ENCODE data around the gene HACD2. TPM values are rescaled to one million over a fixed set of nuclear protein-coding genes. Genes with fewer than 3 reads are reported as not detected.

HACD2 gene
- total and polyA plus RNA-seq, 9 of the 15 experiments (the other 6 are each of a cell fraction or from before 2014, with no cell fraction given) = 1.3 to 10.5 (median 3.8) TPM

- CTCF ChIA-PET (ENCODE audit: low intra/inter-chr PET ratio) = no interaction called here
- in situ Hi-C loops (cut with MboI) = no loop called here
- POLR2A ChIA-PET = interaction anchor here (0.6 to 0.8 kb wide), 2 partner anchors 13 to 176 kb away, joined by 3 read pairs; no protein-coding TSS in a partner anchor
- TF ChIP-seq BDP1 (IDR thresholded peaks at IDR 0.05; ENCODE audit: insufficient read depth, insufficient read length) (no peak), ETS1 (conservative IDR thresholded peaks at IDR 0.05; ENCODE audit: control insufficient read depth, low read depth, low read length) (no peak), SMAD3 (CRISPR knock-in tag; conservative IDR thresholded peaks at IDR 0.05) (no peak), ZBTB33 (CRISPR knock-in tag; IDR thresholded peaks at IDR 0.05) (no peak), HDAC8 (tag; IDR thresholded peaks at IDR 0.05) (no peak), TCFL5 (CRISPR knock-in tag; conservative IDR thresholded peaks at IDR 0.05) (no peak), TAF9B (IDR thresholded peaks at IDR 0.05; ENCODE audit: partially characterized antibody) (no peak), AFF4 (CRISPR knock-in tag; IDR thresholded peaks at IDR 0.05) (no peak), ATF6 (CRISPR knock-in tag; IDR thresholded peaks at IDR 0.05) (no peak), SLC30A9 (CRISPR knock-in tag; IDR thresholded peaks at IDR 0.05) (no peak), SOX6 (IDR thresholded peaks at IDR 0.05) (no peak), NR4A1 (CRISPR knock-in tag; IDR thresholded peaks at IDR 0.05) (no peak), NR4A1 (tag; IDR thresholded peaks at IDR 0.05) (no peak), ETS2 (tag; IDR thresholded peaks at IDR 0.05; ENCODE audit: borderline replicate concordance, poor library complexity, severe bottlenecking) (no peak), ZKSCAN3 (CRISPR knock-in tag; IDR thresholded peaks at IDR 0.05) (no peak)
Measured at GRCh38 chr3:123508178-123508577, 76.7 kb downstream of the HACD2 start.

More at GRCh38 chr3:123508178-123508577, 76.7 kb downstream of the HACD2 start:
- no peak overlapping the region for H2AFZ ChIP-seq (ENCODE audit: low read depth, low read length)
- WGBS (ENCODE audit: insufficient coverage, low coverage, missing lambda C conversion rate) = 100% methylated on average over 2 of the region's 6 CpGs
- H3K4me3 ChIP-seq = no peak overlapping the region
- H3K27me3 ChIP-seq (ENCODE audit: control insufficient read depth in 2 of 2, insufficient read depth in 2 of 2, low read length in 2 of 2) = no peaks in the 10 kb centered on the region
- no peak overlapping the region for H3K9ac ChIP-seq (ENCODE audit: insufficient read depth in 1 of 2, low read depth in 2 of 2, low read length in 2 of 2)
- no peaks in the 10 kb centered on the region for H4K20me1 ChIP-seq (replicated peaks; ENCODE audit: control insufficient read depth, insufficient read depth, low read length)
- no peaks in the 10 kb centered on the region for H3K9me1 ChIP-seq (ENCODE audit: control insufficient read depth, insufficient read depth, low read length)
- ATAC-seq (no peak), DNase-seq (ENCODE audit: extremely low read depth in 1 of 4, low spot score in 3 of 4) (no peak), FAIRE-seq (no peak)
- BruUV-seq (replicated peaks) = no TSS peak
- intact Hi-C loops (cut with micrococcal nuclease) = no loop called here
- H3K27ac ChIP-seq (ENCODE audit: extremely low read depth, low read depth, low read length) = no peak overlapping the region
- no peaks in the 10 kb centered on the region for H3K79me2 ChIP-seq (ENCODE audit: control insufficient read depth, insufficient read depth, low read length)
- H3K4me1 ChIP-seq (replicated peaks in 1 of 2; ENCODE audit: control insufficient read depth in 2 of 2, insufficient read depth in 2 of 2, low read length in 2 of 2) = no peaks in the 10 kb centered on the region
- no peak overlapping the region for H3K4me2 ChIP-seq (ENCODE audit: insufficient read depth, low read length)
- no peaks in the 10 kb centered on the region for H3K36me3 ChIP-seq (ENCODE audit: control insufficient read depth, insufficient read depth, low read length)
- H3K9me3 ChIP-seq (replicated peaks; ENCODE audit: control insufficient read depth, insufficient read depth, low read depth, low read length) = no peaks in the 10 kb centered on the region
